Gastroesophageal sphincter (tissue), 4 donors: ENCODE data around the gene TSGA10. TPM values are rescaled to one million over a fixed set of nuclear protein-coding genes. Genes with fewer than 3 reads are reported as not detected.

Source experiments
- ATAC-seq: fragments of 150-250 bp; one replicate; pipeline ENCODE4 v1.9.1; 2016; ENCODE audit warnings: mild to moderate bottlenecking, moderate library complexity
- H3K27ac ChIP-seq, 4 donors: fragments of 200-600 bp; sonication (generic) in 3 of 4; 1 replicate in 3 of 4; 2 replicates in 1 of 4; pipeline ENCODE4 v1.5.1; 2016 to 2019
- H3K27me3 ChIP-seq: fragments of 200-600 bp; sonication (generic); one replicate; pipeline ENCODE4 v1.5.1; 2019
- H3K36me3 ChIP-seq, 2 donors: fragments of 200-600 bp; sonication (generic); one replicate each; pipeline ENCODE4 v1.5.1; 2019; ENCODE audit warnings: control low read depth in 1 of 2
- H3K4me1 ChIP-seq, 3 donors: fragments of 200-600 bp; sonication (generic); 1 replicate in 2 of 3; 2 replicates in 1 of 3; pipeline ENCODE4 v1.5.1; 2016 to 2019; ENCODE audit warnings: control low read depth in 2 of 3
- H3K4me3 ChIP-seq, 2 donors: fragments of 200-600 bp; sonication (generic); one replicate each; pipeline ENCODE4 v1.5.1; 2019; ENCODE audit warnings: mild to moderate bottlenecking in 1 of 2, moderate library complexity in 1 of 2
- H3K9me3 ChIP-seq, 3 donors: fragments of 200-600 bp; sonication (generic); one replicate each; pipeline ENCODE4 v1.5.1; 2017 to 2019; ENCODE audit warnings: control low read depth in 2 of 3
- EP300 ChIP-seq: sonication (generic); formaldehyde crosslinking; IDR thresholded peaks from one replicate; pipeline ENCODE4 v1.6.1; 2017; ENCODE audit warnings: antibody characterized with exemption, mild to moderate bottlenecking
- POLR2A ChIP-seq, 2 donors: fragments of 450-650 bp; IDR thresholded peaks; one replicate each; pipeline ENCODE4 v1.6.1; 2017; ENCODE audit warnings: antibody characterized with exemption in 2 of 2, mild to moderate bottlenecking in 2 of 2, moderate library complexity in 1 of 2
- POLR2AphosphoS5 ChIP-seq: sonication (generic); formaldehyde crosslinking; IDR thresholded peaks from one replicate; pipeline ENCODE4 v1.6.1; 2017; ENCODE audit warnings: antibody characterized with exemption
- WGBS, 2 donors: methylation state at CpG; one replicate each; pipeline ENCODE4 v1.1.5; 2018; ENCODE audit warnings: low coverage in 1 of 2; 5-methylcytosine and 5-hydroxymethylcytosine counted together
- total RNA-seq, 4 donors: library from RNA; depleted of rRNA; stranded (reverse); fragments of >200 nt; gene quantifications; one replicate each; pipeline ENCODE4 v1.1.0, GENCODE V29; 2016
- TF ChIP-seq, protein P1 (sequence below), 4 experiments: fragments of 200-600 bp in 2 of 4; fragments of 450-650 bp in 2 of 4; sonication (generic) in 1 of 4; IDR thresholded peaks; one replicate each; pipeline ENCODE4 v1.5.1; 2017 to 2019; ENCODE audit warnings: antibody characterized with exemption in 4 of 4, mild to moderate bottlenecking in 2 of 4, moderate library complexity in 2 of 4

TSGA10 gene, protein sequence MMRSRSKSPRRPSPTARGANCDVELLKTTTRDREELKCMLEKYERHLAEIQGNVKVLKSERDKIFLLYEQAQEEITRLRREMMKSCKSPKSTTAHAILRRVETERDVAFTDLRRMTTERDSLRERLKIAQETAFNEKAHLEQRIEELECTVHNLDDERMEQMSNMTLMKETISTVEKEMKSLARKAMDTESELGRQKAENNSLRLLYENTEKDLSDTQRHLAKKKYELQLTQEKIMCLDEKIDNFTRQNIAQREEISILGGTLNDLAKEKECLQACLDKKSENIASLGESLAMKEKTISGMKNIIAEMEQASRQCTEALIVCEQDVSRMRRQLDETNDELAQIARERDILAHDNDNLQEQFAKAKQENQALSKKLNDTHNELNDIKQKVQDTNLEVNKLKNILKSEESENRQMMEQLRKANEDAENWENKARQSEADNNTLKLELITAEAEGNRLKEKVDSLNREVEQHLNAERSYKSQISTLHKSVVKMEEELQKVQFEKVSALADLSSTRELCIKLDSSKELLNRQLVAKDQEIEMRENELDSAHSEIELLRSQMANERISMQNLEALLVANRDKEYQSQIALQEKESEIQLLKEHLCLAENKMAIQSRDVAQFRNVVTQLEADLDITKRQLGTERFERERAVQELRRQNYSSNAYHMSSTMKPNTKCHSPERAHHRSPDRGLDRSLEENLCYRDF
- 1 to 10 TPM; 1.2 to 2.2 (median 1.5) TPM for total RNA-seq

DNA sequence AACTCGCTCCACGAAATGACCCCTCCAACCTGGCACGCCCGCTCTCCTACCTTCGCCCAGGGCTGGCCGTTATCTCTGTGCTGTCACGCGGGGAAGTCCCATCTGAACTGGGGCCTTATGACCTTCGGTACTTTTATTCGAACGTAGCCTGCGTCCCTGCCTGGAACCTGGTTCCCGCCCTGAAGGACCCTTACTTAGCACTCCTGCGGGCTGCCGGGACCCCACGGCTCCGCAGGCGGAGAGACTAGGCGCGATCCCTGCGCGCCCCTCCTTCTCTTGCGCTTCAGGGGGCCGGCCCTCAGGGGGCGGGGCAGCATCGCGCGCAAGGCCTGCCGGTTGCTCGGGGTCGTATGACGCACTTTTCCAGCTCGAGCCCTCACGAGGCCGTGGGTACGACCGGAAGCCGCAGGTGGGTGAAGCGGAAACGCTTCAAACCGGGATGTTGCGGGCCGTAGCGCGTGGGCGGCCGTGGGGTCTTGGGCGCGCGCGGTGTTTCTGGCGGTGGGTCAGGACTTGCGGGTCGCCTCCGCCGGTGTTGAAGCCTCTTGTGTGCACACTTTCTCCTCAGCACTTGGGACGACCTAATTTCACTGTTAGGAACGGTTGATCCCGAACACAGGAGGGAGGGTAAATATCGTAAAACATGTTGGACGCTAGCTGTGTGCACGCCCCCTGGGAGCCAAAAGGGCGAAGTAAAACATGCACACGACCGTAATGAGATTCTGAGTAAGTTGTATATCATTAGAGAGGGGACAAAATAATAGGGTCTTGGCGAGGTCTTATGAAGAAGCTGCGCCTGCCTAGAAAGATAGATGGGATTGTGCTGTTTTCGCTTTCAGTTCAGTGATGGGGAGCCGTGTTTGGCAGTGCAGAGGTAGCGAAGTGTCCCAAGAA is at the start of gene TSGA10, which contains the start of gene LIPT1:
Gene TSGA10, minus strand, starts transcription at position 300 of the 894 bp plus-strand sequence. CDS start 45,503 bp downstream, outside the sequence.
Gene LIPT1, plus strand, starts transcription at position 325 of the 894 bp plus-strand sequence. CDS start 6,991 bp downstream, outside the sequence.
- Histone ChIP-seq H3K4me3 (peak within 1 kb of the TSS; percentile 66 to 67), H3K4me1 (peaks cover 3 to 24% (median 15%) of the 10 kb centered on the region in 3 donors), H3K27me3 (no peaks in the 10 kb centered on the region), H3K36me3 (peaks cover 0 to 29% of the 10 kb centered on the region in 2 donors), H3K9me3 (no peaks in the 10 kb centered on the region), H3K27ac (peak within 1 kb of the TSS; percentile 78 to 93 (median 88))
- WGBS, 2 donors: 0% methylated on average over 17 to 25 of the region's 70 CpGs
- peak; percentile 99 for ATAC-seq
- TF ChIP-seq EP300 (no peak), POLR2A (IDR thresholded peaks at IDR 0.05) (peak; percentile 68 to 78), POLR2AphosphoS5 (peak; percentile 92)
- TF ChIP-seq, protein P1, sequence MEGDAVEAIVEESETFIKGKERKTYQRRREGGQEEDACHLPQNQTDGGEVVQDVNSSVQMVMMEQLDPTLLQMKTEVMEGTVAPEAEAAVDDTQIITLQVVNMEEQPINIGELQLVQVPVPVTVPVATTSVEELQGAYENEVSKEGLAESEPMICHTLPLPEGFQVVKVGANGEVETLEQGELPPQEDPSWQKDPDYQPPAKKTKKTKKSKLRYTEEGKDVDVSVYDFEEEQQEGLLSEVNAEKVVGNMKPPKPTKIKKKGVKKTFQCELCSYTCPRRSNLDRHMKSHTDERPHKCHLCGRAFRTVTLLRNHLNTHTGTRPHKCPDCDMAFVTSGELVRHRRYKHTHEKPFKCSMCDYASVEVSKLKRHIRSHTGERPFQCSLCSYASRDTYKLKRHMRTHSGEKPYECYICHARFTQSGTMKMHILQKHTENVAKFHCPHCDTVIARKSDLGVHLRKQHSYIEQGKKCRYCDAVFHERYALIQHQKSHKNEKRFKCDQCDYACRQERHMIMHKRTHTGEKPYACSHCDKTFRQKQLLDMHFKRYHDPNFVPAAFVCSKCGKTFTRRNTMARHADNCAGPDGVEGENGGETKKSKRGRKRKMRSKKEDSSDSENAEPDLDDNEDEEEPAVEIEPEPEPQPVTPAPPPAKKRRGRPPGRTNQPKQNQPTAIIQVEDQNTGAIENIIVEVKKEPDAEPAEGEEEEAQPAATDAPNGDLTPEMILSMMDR (IDR thresholded peaks at IDR 0.05): peak in 1 of 4 experiments; percentile 30

DNA sequence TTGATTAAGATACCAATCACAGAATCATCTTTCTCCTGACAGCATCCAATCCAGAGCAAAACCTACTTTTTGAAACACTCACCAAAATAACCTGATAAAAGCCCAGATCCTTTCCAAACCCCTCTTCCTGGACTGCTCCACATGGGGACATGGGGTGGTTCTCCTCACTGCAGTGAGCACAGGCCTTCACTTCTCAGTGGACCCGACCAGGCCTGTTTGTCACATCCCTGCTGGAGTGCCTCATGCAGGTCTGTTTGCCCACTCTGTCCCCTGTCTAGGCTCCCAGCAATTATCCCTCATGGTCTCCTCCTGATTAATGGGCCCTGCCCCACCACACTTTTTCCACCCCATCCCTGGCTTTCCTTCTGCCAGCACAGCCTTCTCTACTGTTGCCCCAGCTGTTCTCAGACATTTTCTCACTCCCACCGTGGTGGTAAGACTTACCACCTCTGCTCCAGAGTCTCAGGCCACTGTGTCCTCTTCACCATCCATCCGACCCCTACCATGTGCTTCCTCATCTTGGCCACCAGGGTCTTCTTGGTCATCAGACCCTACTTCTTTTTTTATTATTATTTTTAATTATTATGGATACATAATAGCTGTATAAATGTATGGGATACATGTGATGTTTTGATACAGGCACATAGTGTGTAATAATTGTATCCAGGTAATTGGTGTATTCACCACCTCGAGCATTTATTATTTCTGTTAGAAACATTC is 47.4 kb upstream of the TSGA10 start:
- TF ChIP-seq POLR2A (IDR thresholded peaks at IDR 0.05): no peak
- TF ChIP-seq, protein P1 (IDR thresholded peaks at IDR 0.05): no peak
- TF ChIP-seq EP300: no peak
- TF ChIP-seq POLR2AphosphoS5: no peak
- ATAC-seq: no peak
- Histone ChIP-seq H3K36me3 (peaks cover 0 to 29% of the 10 kb centered on the region in 2 donors), H3K27ac (no peak overlapping the region), H3K9me3 (no peaks in the 10 kb centered on the region), H3K27me3 (no peaks in the 10 kb centered on the region), H3K4me3 (no peak overlapping the region), H3K4me1 (no peaks in the 10 kb centered on the region)
- 80 to 96% methylated on average over 3 to 4 of the region's 4 CpGs for WGBS, 2 donors

DNA sequence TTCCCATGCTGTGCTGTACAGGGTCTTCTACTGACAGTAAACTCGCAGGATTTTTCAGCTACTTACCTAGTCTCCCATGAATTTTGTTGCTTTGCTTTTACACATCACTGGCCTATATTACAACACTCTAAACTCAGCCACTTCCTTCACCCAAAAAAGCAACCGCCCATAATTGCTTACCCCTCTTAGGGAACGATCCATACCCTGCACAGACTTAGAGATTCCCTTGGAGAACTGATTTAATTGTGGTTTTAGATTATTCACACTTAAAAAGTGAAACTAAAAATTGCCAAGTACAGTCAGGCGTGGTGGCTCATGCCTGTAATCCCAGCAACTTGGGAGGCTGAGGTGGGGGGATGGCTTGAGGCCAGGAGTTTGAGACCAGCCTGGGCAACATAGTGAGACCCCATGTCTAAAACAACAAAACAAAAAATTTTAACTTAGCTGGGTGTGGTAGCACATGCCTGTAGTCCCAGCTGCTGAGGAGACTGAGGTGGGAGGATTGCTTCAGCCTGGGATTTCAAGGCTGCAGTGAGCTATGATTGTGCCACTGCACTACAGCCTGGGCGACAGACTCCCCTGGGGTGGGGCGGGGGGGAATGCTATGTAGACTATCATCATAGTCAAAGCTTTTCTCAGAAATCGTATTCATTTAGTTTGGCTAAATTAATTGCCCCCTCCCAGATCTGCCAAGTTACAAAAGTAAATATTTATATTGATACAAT is 45.5 kb upstream of the TSGA10 start:
- no peaks in the 10 kb centered on the region for H3K4me1 ChIP-seq
- WGBS, 2 donors: 74 to 87% methylated on average over 2 to 6 of the region's 7 CpGs
- H3K27me3 ChIP-seq: no peaks in the 10 kb centered on the region
- ATAC-seq: no peak
- H3K36me3 ChIP-seq: peaks cover 0 to 48% of the 10 kb centered on the region in 2 donors
- no peak overlapping the region for H3K4me3 ChIP-seq
- H3K27ac ChIP-seq: no peak overlapping the region
- no peaks in the 10 kb centered on the region for H3K9me3 ChIP-seq
- TF ChIP-seq EP300 (no peak), POLR2A (IDR thresholded peaks at IDR 0.05) (no peak), POLR2AphosphoS5 (no peak)
- TF ChIP-seq, protein P1 (IDR thresholded peaks at IDR 0.05): no peak
